ENCODE measurements around the gene WIPI1. TPM values are rescaled to one million over a fixed set of nuclear protein-coding genes. Genes with fewer than 3 reads are reported as not detected.

WIPI1 gene
- total RNA-seq, 1 experiment from 2014 or later: 29.3 TPM

DNA sequence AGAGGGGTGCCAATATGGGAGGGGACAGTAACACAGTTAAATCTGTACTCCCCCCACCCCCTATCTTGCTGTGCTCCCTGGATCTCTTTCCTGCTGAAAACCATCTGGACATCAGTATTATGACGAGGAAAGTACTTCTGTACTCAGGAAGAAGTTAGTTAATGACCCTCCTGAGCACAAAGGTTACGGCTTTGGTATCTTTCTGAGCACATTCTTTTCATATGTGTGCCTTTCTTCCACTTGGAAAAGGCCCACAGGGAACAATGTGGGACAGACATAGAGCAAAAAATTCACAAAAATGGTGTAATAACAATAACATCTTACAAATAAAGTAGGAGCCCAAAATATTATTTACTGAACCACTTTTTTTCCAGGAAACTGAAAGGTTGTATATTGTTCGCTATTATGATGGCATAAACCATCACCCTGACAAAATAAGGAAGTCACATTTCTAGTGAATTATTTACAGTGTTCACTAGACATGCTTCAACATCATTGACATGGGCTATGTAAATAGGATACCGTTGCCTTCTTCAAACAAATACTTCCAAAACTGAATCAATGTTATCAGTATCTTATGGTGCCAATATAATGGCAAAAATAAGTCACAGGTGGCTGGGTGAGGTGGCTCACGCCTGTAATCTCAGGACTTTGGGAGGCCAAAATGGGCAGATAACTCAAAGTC, 5.5 kb downstream of the WIPI1 start:
- no peak overlapping the region for H3K27ac Mint-ChIP-seq
- H3K4me1 Mint-ChIP-seq: peaks cover 33% of the 10 kb centered on the region
- ATAC-seq (no peak), DNase-seq (ENCODE audit: low spot score) (no peak)
- no peaks in the 10 kb centered on the region for H3K9me3 Mint-ChIP-seq
- H3K27me3 Mint-ChIP-seq (ENCODE audit: low read depth): no peaks in the 10 kb centered on the region
- H3K36me3 Mint-ChIP-seq: peaks cover 12% of the 10 kb centered on the region
- ChIA-PET CTCF (no interaction called here), POLR2A (no interaction called here)
- no peak overlapping the region for H3K4me3 Mint-ChIP-seq
- TF ChIP-seq, protein P1, sequence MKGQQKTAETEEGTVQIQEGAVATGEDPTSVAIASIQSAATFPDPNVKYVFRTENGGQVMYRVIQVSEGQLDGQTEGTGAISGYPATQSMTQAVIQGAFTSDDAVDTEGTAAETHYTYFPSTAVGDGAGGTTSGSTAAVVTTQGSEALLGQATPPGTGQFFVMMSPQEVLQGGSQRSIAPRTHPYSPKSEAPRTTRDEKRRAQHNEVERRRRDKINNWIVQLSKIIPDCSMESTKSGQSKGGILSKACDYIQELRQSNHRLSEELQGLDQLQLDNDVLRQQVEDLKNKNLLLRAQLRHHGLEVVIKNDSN (CRISPR knock-in tag; IDR thresholded peaks at IDR 0.05): no peak
- TF ChIP-seq, protein P2, sequence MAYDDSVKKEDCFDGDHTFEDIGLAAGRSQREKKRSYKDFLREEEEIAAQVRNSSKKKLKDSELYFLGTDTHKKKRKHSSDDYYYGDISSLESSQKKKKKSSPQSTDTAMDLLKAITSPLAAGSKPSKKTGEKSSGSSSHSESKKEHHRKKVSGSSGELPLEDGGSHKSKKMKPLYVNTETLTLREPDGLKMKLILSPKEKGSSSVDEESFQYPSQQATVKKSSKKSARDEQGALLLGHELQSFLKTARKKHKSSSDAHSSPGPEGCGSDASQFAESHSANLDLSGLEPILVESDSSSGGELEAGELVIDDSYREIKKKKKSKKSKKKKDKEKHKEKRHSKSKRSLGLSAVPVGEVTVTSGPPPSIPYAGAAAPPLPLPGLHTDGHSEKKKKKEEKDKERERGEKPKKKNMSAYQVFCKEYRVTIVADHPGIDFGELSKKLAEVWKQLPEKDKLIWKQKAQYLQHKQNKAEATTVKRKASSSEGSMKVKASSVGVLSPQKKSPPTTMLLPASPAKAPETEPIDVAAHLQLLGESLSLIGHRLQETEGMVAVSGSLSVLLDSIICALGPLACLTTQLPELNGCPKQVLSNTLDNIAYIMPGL (CRISPR knock-in tag; IDR thresholded peaks at IDR 0.05): no peak
- TF ChIP-seq ZNF416 (CRISPR knock-in tag; IDR thresholded peaks at IDR 0.05) (no peak), ZNF671 (CRISPR knock-in tag; IDR thresholded peaks at IDR 0.05) (no peak), PRRX2 (CRISPR knock-in tag; IDR thresholded peaks at IDR 0.05) (no peak), CREM (CRISPR knock-in tag; IDR thresholded peaks at IDR 0.05) (no peak), FOXP1 (CRISPR knock-in tag; IDR thresholded peaks at IDR 0.05; ENCODE audit: borderline replicate concordance) (no peak), ZNF263 (CRISPR knock-in tag; IDR thresholded peaks at IDR 0.05; ENCODE audit: low read depth) (no peak)
- TF ChIP-seq, protein P3, sequence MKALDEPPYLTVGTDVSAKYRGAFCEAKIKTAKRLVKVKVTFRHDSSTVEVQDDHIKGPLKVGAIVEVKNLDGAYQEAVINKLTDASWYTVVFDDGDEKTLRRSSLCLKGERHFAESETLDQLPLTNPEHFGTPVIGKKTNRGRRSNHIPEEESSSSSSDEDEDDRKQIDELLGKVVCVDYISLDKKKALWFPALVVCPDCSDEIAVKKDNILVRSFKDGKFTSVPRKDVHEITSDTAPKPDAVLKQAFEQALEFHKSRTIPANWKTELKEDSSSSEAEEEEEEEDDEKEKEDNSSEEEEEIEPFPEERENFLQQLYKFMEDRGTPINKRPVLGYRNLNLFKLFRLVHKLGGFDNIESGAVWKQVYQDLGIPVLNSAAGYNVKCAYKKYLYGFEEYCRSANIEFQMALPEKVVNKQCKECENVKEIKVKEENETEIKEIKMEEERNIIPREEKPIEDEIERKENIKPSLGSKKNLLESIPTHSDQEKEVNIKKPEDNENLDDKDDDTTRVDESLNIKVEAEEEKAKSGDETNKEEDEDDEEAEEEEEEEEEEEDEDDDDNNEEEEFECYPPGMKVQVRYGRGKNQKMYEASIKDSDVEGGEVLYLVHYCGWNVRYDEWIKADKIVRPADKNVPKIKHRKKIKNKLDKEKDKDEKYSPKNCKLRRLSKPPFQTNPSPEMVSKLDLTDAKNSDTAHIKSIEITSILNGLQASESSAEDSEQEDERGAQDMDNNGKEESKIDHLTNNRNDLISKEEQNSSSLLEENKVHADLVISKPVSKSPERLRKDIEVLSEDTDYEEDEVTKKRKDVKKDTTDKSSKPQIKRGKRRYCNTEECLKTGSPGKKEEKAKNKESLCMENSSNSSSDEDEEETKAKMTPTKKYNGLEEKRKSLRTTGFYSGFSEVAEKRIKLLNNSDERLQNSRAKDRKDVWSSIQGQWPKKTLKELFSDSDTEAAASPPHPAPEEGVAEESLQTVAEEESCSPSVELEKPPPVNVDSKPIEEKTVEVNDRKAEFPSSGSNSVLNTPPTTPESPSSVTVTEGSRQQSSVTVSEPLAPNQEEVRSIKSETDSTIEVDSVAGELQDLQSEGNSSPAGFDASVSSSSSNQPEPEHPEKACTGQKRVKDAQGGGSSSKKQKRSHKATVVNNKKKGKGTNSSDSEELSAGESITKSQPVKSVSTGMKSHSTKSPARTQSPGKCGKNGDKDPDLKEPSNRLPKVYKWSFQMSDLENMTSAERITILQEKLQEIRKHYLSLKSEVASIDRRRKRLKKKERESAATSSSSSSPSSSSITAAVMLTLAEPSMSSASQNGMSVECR (CRISPR knock-in tag; IDR thresholded peaks at IDR 0.05; ENCODE audit: borderline replicate concordance): no peak
- TF ChIP-seq, protein P4, sequence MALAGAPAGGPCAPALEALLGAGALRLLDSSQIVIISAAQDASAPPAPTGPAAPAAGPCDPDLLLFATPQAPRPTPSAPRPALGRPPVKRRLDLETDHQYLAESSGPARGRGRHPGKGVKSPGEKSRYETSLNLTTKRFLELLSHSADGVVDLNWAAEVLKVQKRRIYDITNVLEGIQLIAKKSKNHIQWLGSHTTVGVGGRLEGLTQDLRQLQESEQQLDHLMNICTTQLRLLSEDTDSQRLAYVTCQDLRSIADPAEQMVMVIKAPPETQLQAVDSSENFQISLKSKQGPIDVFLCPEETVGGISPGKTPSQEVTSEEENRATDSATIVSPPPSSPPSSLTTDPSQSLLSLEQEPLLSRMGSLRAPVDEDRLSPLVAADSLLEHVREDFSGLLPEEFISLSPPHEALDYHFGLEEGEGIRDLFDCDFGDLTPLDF (CRISPR knock-in tag; IDR thresholded peaks at IDR 0.05): no peak
- TF ChIP-seq, protein P5, sequence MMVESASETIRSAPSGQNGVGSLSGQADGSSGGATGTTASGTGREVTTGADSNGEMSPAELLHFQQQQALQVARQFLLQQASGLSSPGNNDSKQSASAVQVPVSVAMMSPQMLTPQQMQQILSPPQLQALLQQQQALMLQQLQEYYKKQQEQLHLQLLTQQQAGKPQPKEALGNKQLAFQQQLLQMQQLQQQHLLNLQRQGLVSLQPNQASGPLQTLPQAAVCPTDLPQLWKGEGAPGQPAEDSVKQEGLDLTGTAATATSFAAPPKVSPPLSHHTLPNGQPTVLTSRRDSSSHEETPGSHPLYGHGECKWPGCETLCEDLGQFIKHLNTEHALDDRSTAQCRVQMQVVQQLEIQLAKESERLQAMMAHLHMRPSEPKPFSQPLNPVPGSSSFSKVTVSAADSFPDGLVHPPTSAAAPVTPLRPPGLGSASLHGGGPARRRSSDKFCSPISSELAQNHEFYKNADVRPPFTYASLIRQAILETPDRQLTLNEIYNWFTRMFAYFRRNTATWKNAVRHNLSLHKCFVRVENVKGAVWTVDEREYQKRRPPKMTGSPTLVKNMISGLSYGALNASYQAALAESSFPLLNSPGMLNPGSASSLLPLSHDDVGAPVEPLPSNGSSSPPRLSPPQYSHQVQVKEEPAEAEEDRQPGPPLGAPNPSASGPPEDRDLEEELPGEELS (CRISPR knock-in tag; IDR thresholded peaks at IDR 0.05): no peak
- TF ChIP-seq, protein P6, sequence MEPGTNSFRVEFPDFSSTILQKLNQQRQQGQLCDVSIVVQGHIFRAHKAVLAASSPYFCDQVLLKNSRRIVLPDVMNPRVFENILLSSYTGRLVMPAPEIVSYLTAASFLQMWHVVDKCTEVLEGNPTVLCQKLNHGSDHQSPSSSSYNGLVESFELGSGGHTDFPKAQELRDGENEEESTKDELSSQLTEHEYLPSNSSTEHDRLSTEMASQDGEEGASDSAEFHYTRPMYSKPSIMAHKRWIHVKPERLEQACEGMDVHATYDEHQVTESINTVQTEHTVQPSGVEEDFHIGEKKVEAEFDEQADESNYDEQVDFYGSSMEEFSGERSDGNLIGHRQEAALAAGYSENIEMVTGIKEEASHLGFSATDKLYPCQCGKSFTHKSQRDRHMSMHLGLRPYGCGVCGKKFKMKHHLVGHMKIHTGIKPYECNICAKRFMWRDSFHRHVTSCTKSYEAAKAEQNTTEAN (CRISPR knock-in tag; IDR thresholded peaks at IDR 0.05): no peak
- TF ChIP-seq, protein P7, sequence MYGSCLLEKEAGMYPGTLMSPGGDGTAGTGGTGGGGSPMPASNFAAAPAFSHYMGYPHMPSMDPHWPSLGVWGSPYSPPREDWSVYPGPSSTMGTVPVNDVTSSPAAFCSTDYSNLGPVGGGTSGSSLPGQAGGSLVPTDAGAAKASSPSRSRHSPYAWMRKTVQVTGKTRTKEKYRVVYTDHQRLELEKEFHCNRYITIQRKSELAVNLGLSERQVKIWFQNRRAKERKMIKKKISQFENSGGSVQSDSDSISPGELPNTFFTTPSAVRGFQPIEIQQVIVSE (CRISPR knock-in tag; IDR thresholded peaks at IDR 0.05; ENCODE audit: borderline replicate concordance): no peak
- TF ChIP-seq, protein P8, sequence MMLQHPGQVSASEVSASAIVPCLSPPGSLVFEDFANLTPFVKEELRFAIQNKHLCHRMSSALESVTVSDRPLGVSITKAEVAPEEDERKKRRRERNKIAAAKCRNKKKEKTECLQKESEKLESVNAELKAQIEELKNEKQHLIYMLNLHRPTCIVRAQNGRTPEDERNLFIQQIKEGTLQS (CRISPR knock-in tag; conservative IDR thresholded peaks at IDR 0.05): no peak
- TF ChIP-seq, protein P9, sequence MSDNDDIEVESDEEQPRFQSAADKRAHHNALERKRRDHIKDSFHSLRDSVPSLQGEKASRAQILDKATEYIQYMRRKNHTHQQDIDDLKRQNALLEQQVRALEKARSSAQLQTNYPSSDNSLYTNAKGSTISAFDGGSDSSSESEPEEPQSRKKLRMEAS (CRISPR knock-in tag; IDR thresholded peaks at IDR 0.05): no peak
- TF ChIP-seq, protein P10, sequence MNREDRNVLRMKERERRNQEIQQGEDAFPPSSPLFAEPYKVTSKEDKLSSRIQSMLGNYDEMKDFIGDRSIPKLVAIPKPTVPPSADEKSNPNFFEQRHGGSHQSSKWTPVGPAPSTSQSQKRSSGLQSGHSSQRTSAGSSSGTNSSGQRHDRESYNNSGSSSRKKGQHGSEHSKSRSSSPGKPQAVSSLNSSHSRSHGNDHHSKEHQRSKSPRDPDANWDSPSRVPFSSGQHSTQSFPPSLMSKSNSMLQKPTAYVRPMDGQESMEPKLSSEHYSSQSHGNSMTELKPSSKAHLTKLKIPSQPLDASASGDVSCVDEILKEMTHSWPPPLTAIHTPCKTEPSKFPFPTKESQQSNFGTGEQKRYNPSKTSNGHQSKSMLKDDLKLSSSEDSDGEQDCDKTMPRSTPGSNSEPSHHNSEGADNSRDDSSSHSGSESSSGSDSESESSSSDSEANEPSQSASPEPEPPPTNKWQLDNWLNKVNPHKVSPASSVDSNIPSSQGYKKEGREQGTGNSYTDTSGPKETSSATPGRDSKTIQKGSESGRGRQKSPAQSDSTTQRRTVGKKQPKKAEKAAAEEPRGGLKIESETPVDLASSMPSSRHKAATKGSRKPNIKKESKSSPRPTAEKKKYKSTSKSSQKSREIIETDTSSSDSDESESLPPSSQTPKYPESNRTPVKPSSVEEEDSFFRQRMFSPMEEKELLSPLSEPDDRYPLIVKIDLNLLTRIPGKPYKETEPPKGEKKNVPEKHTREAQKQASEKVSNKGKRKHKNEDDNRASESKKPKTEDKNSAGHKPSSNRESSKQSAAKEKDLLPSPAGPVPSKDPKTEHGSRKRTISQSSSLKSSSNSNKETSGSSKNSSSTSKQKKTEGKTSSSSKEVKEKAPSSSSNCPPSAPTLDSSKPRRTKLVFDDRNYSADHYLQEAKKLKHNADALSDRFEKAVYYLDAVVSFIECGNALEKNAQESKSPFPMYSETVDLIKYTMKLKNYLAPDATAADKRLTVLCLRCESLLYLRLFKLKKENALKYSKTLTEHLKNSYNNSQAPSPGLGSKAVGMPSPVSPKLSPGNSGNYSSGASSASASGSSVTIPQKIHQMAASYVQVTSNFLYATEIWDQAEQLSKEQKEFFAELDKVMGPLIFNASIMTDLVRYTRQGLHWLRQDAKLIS (CRISPR knock-in tag; IDR thresholded peaks at IDR 0.05; ENCODE audit: borderline replicate concordance): no peak

Measured in WTC11 (cell line).